DND-41 (cell line): ENCODE measurements around the gene MCTS1.

Experiments used
- EZH2 ChIP-seq: IDR thresholded peaks from 3 replicates; pipeline ENCODE4 v1.6.1; 2012; ENCODE audit warnings: borderline replicate concordance, low read depth, mild to moderate bottlenecking, moderate library complexity, low read length, inconsistent platforms; ENCODE audit not compliant: severe bottlenecking
- TF ChIP-seq, protein P1 (sequence below): IDR thresholded peaks from 2 replicates; pipeline ENCODE4 v1.5.1; 2012; ENCODE audit warnings: borderline replicate concordance, low read length, moderate library complexity, mild to moderate bottlenecking; ENCODE audit not compliant: poor library complexity, severe bottlenecking; ENCODE audit errors: extremely low read depth

DNA sequence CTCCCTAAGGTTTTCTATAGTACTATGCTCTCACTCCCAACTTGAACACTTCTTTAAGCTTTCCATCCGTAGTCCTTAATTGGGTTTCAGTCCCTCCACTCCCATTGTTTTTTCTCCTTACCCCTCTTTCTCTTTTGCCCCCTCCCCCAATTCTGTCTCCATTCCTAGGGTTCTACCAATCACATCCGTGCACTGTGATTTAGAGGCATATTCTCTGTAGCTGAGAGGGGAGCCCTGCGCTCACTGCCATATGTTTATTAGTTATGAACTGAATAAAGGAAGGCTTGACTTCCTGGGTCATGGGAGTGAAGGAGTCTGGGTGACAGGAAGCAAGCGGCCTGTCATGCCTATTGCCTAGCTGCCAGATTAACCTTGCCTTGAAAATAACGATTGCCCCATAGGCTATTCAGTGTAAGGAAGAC is 471 bp downstream of the MCTS1 start:
- no peak for TF ChIP-seq EZH2
- TF ChIP-seq, protein P1, sequence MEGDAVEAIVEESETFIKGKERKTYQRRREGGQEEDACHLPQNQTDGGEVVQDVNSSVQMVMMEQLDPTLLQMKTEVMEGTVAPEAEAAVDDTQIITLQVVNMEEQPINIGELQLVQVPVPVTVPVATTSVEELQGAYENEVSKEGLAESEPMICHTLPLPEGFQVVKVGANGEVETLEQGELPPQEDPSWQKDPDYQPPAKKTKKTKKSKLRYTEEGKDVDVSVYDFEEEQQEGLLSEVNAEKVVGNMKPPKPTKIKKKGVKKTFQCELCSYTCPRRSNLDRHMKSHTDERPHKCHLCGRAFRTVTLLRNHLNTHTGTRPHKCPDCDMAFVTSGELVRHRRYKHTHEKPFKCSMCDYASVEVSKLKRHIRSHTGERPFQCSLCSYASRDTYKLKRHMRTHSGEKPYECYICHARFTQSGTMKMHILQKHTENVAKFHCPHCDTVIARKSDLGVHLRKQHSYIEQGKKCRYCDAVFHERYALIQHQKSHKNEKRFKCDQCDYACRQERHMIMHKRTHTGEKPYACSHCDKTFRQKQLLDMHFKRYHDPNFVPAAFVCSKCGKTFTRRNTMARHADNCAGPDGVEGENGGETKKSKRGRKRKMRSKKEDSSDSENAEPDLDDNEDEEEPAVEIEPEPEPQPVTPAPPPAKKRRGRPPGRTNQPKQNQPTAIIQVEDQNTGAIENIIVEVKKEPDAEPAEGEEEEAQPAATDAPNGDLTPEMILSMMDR = no peak
